HG03097 (cell line): Measurements from ENCODE around the gene HNRNPDL.
"Not testable (repeated sequence)": the region's sequence is repeated elsewhere in the genome, so short reads cannot be mapped to it uniquely, and the experiment has no call there.

Experiments used
- ATAC-seq: cut with Tn5 transposase; IDR thresholded peaks from one replicate; pipeline ENCODE4 v1.9.1; 2021; ENCODE audit not compliant: unreplicated experiment, low FRiP score

The HNRNPDL gene

DNA sequence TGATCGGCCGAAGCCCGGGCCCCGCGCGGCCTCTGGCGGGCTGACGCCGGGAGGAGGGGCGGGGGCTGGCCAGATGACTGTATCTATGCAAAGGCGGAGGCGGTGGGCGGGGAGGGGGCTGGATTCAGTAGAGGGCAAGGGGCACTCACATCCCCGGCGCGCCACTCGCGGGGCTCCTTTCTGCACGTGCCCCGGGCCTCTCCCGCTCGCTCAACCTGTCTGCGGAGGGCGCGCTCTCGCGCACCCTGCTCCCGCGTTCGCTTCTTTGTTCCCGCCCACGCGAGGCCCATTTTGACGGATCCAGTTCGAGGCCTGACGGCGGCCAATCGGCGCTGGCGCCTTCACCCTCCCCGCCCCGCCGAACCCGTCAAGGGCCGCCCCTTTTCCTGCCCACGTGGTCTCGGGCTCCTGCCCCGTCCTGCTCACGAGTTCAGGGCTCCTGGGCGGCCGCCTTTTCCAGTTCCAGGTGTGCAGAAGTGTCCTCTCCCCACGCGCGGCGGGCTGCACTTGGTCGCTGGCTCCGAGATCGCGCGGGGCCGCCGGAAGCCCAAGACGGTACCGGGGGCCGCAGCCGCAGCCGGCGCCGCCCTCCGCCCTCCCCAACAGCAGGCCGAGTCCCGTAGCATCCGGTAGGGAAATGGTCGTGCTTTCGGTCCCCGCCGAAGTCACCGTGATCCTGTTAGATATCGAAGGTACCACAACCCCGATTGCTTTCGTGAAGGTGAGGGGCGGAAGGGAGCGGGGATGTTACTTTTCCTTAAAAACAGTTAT, at the start of gene HNRNPDL, which contains the start of gene ENOPH1:
Gene HNRNPDL (minus strand): TSS at position 270 of the 771 bp plus-strand sequence. CDS start 772 bp downstream, outside the sequence.
Gene ENOPH1 (plus strand): TSS at position 398 of the 771 bp plus-strand sequence. CDS start 240 bp downstream, at position 638.
- peak; percentile 72 for ATAC-seq

- no peak for ATAC-seq
Observed at GRCh38 chr4:82479562-82479961, 49.3 kb upstream of the HNRNPDL start.

GRCh38 chr4:82477469-82477868, 47.2 kb upstream of the HNRNPDL start:
- not testable (repeated sequence) for ATAC-seq

- not testable (repeated sequence) for ATAC-seq
Observed at GRCh38 chr4:82475931-82476330, 45.7 kb upstream of the HNRNPDL start.

DNA sequence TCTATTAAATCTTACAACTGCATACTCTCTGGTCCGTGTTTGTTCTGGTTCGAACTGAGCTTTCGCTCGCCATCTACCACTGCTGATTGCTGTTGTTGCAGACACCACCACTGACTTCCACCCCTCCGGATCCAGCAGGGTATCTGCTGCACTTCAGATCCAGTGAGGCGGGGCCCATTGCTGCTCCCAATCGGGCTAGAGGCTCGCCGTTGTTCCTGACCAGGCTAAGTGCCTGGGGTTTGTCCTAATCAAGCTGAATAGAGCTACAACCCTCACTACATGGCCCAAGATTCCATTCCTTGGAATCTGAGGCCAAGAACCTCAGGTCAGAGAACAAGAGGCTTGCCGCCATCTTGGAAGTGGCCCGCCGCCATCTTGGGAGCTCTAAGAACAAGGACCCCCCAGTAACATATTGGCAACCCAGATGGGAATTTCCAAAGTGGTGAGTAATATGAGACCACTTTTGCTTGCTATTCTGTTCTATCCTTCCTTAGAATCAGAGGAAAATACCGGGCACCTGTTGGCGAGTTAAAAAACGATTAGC, 43.4 kb upstream of the HNRNPDL start:
- ATAC-seq = no peak

DNA sequence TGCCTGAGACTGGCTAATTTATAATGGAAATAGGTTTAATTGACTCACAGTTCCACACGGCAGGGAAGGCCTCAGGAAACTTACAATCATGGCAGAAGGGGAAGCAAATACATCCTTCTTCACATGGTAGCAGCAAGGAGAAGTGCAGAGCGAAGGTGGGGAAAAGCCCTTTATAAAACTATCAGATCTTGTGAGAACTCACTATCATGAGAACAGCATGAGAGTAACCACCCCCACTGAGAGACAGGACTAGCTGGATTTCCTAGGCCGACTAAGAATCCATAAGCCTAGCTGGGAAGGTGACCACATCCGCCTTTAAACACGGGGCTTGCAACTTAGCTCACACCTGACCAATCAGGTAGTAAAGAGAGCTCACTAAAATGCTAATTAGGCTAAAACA, 42.8 kb upstream of the HNRNPDL start:
- ATAC-seq = not testable (repeated sequence)

- ATAC-seq = no peak
Observed at GRCh38 chr4:82469791-82470345, 39.6 kb upstream of the HNRNPDL start.

DNA sequence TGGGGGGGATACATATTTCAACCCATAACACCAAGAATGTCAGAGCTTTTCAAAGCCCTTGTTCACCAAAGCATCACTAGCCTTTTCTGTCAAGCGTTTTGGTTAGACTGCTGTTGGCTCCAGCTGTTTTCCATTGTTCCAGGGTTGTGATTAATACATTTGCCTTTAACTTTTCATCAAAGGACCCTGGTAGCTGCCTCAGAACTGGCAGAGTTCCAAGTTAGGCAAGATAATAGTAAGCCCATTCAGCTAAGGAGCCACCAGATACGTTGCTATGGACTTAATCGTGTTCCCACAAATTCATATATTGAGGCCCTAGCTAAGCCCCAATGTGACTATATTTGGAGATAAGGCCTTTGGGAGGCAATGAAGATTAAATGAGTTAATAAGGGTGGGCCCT, 37.2 kb upstream of the HNRNPDL start:
- ATAC-seq = no peak

- no peak for ATAC-seq
Observed at GRCh38 chr4:82463221-82463620, 33.0 kb upstream of the HNRNPDL start.

DNA sequence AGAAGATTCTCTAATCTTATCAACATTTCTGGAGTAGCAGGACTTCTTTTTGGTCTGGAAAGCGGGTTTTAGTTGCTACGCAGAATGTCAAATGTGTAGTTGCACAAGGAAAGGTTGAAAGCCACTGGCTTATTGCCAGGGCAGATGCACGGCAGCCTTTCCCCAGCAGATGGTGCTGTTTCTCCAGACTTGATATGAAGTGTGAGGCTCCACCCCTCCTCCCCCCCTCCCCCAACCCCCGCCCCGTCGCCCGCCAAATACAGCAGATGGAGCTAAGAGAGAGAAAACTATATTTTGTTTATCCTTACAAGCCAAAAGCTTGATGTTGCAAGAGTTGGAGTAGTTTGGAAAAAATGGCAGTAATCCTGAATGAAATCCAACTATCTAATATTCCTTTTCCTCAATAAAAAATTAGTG, 32.2 kb upstream of the HNRNPDL start:
- peak; percentile 53 for ATAC-seq

DNA sequence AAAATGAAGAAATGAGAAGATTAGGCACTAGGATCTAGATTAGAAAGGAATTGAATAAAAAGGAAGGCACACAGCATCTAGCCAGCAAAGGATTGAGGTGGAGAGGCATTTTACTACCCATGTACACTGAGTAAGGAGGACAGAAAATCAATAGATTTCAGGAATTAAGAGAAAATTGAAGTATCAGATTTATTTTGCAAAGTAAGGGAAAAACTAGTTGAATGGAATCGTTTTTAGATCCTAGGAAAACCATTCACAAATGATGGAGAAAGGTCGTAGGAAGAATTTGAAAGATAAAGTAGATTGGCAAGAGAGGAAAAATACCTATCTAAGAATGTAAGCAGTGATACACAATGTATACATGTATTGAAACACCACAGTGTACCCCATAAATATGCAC, 31.4 kb upstream of the HNRNPDL start:
- ATAC-seq = no peak

DNA sequence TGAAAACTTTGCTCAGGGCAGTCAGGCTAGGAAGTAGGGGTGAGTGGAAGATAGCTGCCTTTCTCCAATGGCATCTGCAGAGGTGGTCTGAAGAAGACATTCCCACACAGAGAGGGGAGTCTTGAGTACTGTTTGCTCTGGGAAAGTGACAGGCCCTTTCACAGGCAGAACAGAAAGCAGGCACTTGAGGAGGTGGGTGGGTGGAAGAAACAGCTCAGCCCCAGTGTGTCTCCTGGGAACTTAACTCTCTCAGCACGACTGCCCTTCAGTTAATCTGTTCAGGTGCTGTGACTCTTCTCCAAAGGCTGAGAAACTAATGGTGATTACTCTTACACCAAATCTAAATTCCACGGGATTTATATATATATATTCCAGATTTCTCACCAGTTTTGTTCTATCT, 28.5 kb upstream of the HNRNPDL start:
- ATAC-seq = no peak

DNA sequence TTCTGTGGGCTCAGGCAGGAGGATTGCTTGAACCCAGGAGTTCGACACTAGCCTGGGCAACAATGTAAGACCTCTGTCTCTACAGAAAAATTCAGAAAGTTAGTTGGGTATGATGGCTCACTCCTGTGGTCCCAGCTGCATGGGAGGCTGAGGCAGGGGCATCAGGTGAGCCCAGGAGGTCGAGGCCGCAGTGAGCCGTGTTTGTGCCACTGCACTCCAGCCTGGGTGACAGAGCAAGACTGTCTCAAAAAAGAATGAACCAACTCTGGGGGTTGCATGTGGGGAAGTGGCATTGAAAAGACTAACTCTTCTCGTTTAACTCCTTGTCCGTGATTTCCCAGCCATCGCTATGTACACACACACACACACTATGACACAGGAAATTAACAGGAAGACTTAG, 27.0 kb upstream of the HNRNPDL start:
- no peak for ATAC-seq

GRCh38 chr4:82452026-82452425, 21.8 kb upstream of the HNRNPDL start:
- no peak for ATAC-seq

- ATAC-seq = no peak
Observed at GRCh38 chr4:82450966-82451755, 20.9 kb upstream of the HNRNPDL start.

DNA sequence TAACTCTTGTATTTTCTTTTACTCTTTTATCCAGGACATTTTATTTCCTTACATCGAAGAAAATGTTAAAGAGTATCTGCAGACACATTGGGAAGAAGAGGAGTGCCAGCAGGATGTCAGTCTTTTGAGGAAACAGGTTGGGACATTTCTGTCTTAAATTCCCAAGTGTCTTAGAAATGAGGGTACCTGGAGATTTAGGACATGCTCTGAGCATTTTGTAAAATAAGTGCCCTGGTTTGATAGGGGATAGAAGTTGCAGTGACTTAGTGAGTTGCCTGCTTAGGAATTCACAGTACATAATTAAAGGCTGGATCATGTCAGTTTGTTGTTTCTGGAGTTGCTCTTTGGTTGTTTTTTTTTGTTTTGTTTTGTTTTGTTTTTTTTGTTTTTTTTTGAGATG, 17.6 kb upstream of the HNRNPDL start:
- no peak for ATAC-seq

DNA sequence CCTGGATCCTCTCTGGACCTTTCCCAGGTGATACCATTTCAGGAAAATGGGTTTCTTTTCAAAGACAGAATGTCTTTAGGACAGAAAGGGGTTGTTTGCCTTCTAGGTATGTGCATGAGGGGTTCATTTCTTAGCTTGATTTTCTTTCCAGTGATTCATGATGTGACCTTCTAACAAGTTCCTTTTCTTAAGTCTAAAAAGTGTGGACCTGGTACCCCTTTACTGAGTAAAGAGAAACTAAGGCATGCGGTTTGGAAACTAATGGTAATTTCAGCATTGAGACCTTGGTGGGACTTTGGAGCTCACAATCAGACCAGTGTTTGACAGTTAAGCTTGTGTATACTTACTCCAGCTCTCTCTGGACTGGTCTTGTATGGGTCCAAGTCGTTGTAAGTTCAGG, 8.8 kb upstream of the HNRNPDL start:
- no peak for ATAC-seq

DNA sequence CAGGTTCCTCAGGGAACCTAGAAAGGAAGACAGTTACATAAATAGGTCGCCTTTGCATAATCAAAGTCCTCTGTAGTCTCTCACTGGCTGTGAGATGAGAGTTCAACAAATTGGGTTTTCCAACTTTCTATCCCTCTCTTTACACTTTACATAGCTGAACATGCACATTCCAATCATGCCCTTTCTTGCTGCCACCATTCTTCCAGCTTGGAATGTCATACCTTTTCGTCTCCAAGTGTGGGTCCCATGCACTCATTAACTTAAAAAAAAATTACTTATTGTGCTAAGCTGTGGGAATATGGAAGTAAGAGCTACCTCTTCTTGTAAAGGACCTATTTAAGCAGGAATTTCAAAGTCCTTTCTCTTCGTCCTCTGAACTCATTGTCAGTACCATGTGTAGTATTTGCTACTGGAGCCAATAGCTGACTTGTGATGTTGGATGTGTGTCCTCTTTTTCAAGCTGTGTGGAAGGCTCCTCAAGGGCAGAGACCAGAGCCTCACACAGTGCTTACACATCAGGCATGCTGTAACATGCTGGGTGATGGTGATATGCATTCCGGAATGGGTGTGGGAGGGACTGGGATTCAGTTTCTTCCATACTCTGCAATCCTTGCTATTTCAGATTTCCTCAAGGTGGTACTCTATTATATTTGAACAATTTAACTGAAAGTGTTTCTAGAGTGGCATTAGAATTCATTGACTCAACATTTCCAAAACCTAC, 7.2 kb upstream of the HNRNPDL start:
- no peak for ATAC-seq

GRCh38 chr4:82436780-82437179, 6.5 kb upstream of the HNRNPDL start:
- ATAC-seq = no peak

DNA sequence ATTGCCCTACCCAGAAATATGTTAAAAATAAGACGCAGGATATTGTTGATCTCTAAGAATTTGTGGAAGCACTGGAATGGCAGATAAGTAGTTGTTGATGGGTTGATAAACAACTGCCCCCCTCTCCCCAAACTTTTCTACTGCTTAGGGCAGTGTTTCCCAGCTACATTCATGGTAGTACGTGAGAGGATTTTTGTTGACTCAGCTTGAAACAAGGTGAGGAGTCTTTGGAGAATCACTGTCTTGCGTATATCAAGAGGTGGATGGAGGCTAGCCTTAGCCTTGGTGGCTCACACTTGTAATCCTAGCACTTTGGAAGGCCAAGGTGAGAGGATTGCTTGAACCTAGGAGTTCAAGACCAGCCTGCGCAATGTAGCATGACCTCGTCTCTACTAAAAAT, 5.9 kb upstream of the HNRNPDL start:
- ATAC-seq = no peak
